Measurements from ENCODE around the gene CDK10.
"Not testable (repeated sequence)": the region's sequence is repeated elsewhere in the genome, so short reads cannot be mapped to it uniquely, and the experiment has no call there.

Gene CDK10
- total RNA-seq = 60.8 to 88.3 reads per million in 2 donors

GRCh38 chr16:89686520-89687091, at the start of gene CDK10:
Gene CDK10 (plus strand): TSS chr16:89686689. CDS start chr16:89686711, 22 bp downstream.
- peak; percentile 82 to 85 (median 84) for DNase-seq

- no peak for DNase-seq
Measured at GRCh38 chr16:89637379-89637778, 49.1 kb upstream of the CDK10 start.

GRCh38 chr16:89638455-89638854, 48.0 kb upstream of the CDK10 start:
- DNase-seq = no peak

GRCh38 chr16:89639385-89639784, 47.1 kb upstream of the CDK10 start:
- DNase-seq = no peak

GRCh38 chr16:89641458-89642119, 44.9 kb upstream of the CDK10 start:
- DNase-seq = no peak

- no peak for DNase-seq
Measured at GRCh38 chr16:89642574-89642973, 43.9 kb upstream of the CDK10 start.

GRCh38 chr16:89643769-89644300, 42.7 kb upstream of the CDK10 start:
- DNase-seq = no peak

- no peak for DNase-seq
Measured at GRCh38 chr16:89645122-89645521, 41.4 kb upstream of the CDK10 start.

GRCh38 chr16:89646270-89646669, 40.2 kb upstream of the CDK10 start:
- DNase-seq = no peak

GRCh38 chr16:89646906-89647305, 39.6 kb upstream of the CDK10 start:
- no peak for DNase-seq

- DNase-seq = no peak
Measured at GRCh38 chr16:89651584-89651983, 34.9 kb upstream of the CDK10 start.

GRCh38 chr16:89653656-89654295, 32.7 kb upstream of the CDK10 start:
- DNase-seq = no peak

- no peak for DNase-seq
Measured at GRCh38 chr16:89655062-89655643, 31.3 kb upstream of the CDK10 start.

GRCh38 chr16:89656435-89657121, 29.9 kb upstream of the CDK10 start:
- no peak for DNase-seq

- peak; percentile 86 to 92 (median 88) for DNase-seq
Measured at GRCh38 chr16:89657442-89658220, 28.9 kb upstream of the CDK10 start, which contains the start of the genes CHMP1A and SPATA33. Gene CHMP1A (minus strand): TSS chr16:89657708. CDS start chr16:89657588, 120 bp downstream. Gene SPATA33 (plus strand): TSS chr16:89657836. CDS start chr16:89657912, 76 bp downstream.

GRCh38 chr16:89658221-89658879, 28.1 kb upstream of the CDK10 start:
- peak in 1 of 5 experiments; percentile 20 for DNase-seq

- no peak for DNase-seq
Measured at GRCh38 chr16:89660146-89660545, 26.3 kb upstream of the CDK10 start.

GRCh38 chr16:89661215-89661614, 25.3 kb upstream of the CDK10 start:
- no peak for DNase-seq

GRCh38 chr16:89664238-89664637, 22.3 kb upstream of the CDK10 start:
- DNase-seq = not testable (repeated sequence)

GRCh38 chr16:89667000-89667399, 19.5 kb upstream of the CDK10 start:
- DNase-seq = not testable (repeated sequence)

GRCh38 chr16:89667633-89668032, 18.9 kb upstream of the CDK10 start:
- DNase-seq = no peak

All from T-helper 2 cell (primary cell).